HFF-Myc (cell line): ENCODE measurements around the gene STMP1.

ENCODE experiments used
- DNase-seq: peaks from one replicate; pipeline ENCODE4 v3.0.0-alpha.2; 2011; ENCODE audit warnings: low read depth; ENCODE audit errors: extremely low read depth
- H3K4me3 ChIP-seq: replicated peaks from 2 replicates; pipeline ENCODE4 v1.5.1; 2011; ENCODE audit warnings: low read depth, mild to moderate bottlenecking, control low read depth, low read length
- CTCF ChIP-seq: IDR thresholded peaks from 2 replicates; pipeline ENCODE4 v1.5.1; 2012; ENCODE audit warnings: mild to moderate bottlenecking, low read depth, low read length, control low read depth; ENCODE audit errors: missing control alignments

STMP1 gene

GRCh38 chr7:135650831-135651573 lies 11.3 kb upstream of the STMP1 start:
- DNase-seq = no peak

DNA sequence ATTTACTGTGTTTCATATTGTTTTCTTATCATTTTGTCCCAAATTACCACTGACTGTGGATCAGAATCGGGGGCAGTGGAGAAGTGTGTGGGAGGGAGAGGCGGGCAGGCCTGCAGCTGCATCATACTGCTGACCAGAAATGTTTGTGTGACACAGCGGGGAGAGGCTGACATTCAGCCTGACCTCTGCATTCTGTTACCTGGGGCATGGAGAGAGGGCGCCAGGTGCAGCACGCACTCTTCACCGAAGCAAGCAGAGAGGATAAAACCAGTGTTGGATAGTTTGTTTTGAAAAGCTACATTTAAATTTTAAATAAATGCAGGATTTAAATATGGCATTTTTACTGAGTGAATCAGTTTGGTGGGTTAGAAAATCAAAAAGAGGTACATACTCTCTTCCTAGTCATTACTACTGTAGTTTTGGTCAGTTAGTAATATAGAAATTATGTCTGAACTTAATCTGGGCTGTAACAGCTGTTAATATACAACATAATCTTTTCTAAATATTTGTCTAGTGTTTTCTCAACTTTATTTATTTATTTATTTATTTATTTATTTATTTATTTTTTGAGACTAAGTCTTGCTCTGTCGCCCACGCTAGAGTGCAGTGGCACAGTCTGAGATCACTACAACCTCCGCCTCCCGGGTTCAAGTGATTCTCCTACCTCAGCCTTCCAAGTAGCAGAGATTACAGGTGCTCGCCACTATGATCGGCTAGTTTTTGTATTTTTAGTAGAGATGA lies 8.8 kb upstream of the STMP1 start:
- TF ChIP-seq CTCF = no peak
- no peak overlapping the region for H3K4me3 ChIP-seq
- DNase-seq = no peak

More at GRCh38 chr7:135650831-135651573, 11.3 kb upstream of the STMP1 start:
- no peak overlapping the region for H3K4me3 ChIP-seq
- TF ChIP-seq CTCF = no peak

- TF ChIP-seq CTCF = no peak
- H3K4me3 ChIP-seq = no peak overlapping the region
- no peak for DNase-seq
These were observed 3.8 kb upstream of the STMP1 start for GRCh38 chr7:135658564-135658963.

- no peak for DNase-seq
- no peak for TF ChIP-seq CTCF
These were observed 3.0 kb upstream of the STMP1 start for GRCh38 chr7:135659159-135659846.

DNA sequence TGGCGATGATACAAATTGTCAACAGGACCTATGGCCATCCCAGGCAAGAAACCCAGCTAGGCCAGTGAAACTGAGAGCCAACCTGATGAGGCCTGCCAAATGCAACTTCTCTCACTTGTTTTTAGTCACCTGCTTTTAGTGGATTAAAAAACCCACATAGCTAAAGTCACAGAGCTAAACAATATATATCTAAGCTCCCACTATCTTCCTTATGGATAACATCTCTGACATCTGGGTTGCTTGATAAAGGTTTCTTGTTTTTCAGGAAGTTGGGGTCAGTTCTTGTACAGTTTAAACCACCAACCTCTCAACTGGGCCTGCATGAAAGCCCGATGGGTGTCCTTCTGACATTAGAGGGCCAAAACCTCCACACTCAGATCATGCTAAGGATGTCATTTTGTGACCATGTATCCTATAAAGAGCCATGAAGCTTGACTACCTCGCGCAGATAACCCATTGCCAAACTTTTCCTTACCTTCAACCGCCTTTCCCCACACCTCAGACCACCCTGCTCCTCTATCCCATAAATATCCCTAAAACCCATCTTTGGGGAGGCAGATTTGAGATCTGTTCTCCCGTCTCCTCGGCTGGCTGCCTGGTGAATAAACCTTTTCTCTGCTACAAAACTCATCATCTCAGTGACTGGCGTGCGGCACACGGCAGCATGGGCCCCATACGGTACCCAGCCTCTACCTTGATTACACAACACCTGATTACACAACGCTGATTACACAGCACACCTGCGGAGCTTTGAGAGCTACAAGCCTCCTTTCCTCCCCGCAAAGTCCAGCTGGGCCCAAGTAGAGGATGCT lies 797 bp upstream of the STMP1 start:
- DNase-seq = no peak
- peak overlapping the region; percentile 69 for H3K4me3 ChIP-seq
- TF ChIP-seq CTCF = no peak

More at GRCh38 chr7:135659159-135659846, 3.0 kb upstream of the STMP1 start:
- H3K4me3 ChIP-seq = no peak overlapping the region

GRCh38 chr7:135662123-135662372 lies 266 bp upstream of the STMP1 start:
- no peak for DNase-seq
- TF ChIP-seq CTCF = no peak
- H3K4me3 ChIP-seq = peak overlapping the region; percentile 69
